ENCODE data around the gene DOCK9.

Gene DOCK9

GRCh38 chr13:99005609-99006008 is 27.7 kb upstream of the DOCK9 start:
- no peak overlapping the region for H3K4me3 ChIP-seq (ENCODE audit: low read length)
- TF ChIP-seq ZNF274 (IDR thresholded peaks at IDR 0.05; ENCODE audit: low read depth, low read length), result no peak

GRCh38 chr13:99004978-99005377 is 27.1 kb upstream of the DOCK9 start:
- H3K4me3 ChIP-seq (ENCODE audit: low read length), result no peak overlapping the region
- no peak for TF ChIP-seq ZNF274 (IDR thresholded peaks at IDR 0.05; ENCODE audit: low read depth, low read length)

- H3K4me3 ChIP-seq (ENCODE audit: low read length), result no peak overlapping the region
- no peak for TF ChIP-seq ZNF274 (IDR thresholded peaks at IDR 0.05; ENCODE audit: low read depth, low read length)
Observed at GRCh38 chr13:99003851-99004471, 26.1 kb upstream of the DOCK9 start.

- no peak for TF ChIP-seq ZNF274 (IDR thresholded peaks at IDR 0.05; ENCODE audit: low read depth, low read length)
- H3K4me3 ChIP-seq (ENCODE audit: low read length), result no peak overlapping the region
Observed at GRCh38 chr13:99003186-99003585, 25.3 kb upstream of the DOCK9 start.

- H3K4me3 ChIP-seq (ENCODE audit: low read length), result no peak overlapping the region
- TF ChIP-seq ZNF274 (IDR thresholded peaks at IDR 0.05; ENCODE audit: low read depth, low read length), result no peak
Observed at GRCh38 chr13:99002172-99002710, 24.4 kb upstream of the DOCK9 start.

GRCh38 chr13:99000137-99000536 is 22.3 kb upstream of the DOCK9 start:
- TF ChIP-seq ZNF274 (IDR thresholded peaks at IDR 0.05; ENCODE audit: low read depth, low read length), result no peak
- H3K4me3 ChIP-seq (ENCODE audit: low read length), result no peak overlapping the region

GRCh38 chr13:98999639-98999952 is 21.7 kb upstream of the DOCK9 start:
- H3K4me3 ChIP-seq (ENCODE audit: low read length), result no peak overlapping the region
- TF ChIP-seq ZNF274 (IDR thresholded peaks at IDR 0.05; ENCODE audit: low read depth, low read length), result no peak

- no peak for TF ChIP-seq ZNF274 (IDR thresholded peaks at IDR 0.05; ENCODE audit: low read depth, low read length)
- no peak overlapping the region for H3K4me3 ChIP-seq (ENCODE audit: low read length)
Observed at GRCh38 chr13:98998831-98999638, 21.2 kb upstream of the DOCK9 start.

GRCh38 chr13:98997738-98998641 is 20.1 kb upstream of the DOCK9 start:
- no peak overlapping the region for H3K4me3 ChIP-seq (ENCODE audit: low read length)
- TF ChIP-seq ZNF274 (IDR thresholded peaks at IDR 0.05; ENCODE audit: low read depth, low read length), result no peak

- no peak for TF ChIP-seq ZNF274 (IDR thresholded peaks at IDR 0.05; ENCODE audit: low read depth, low read length)
Observed at GRCh38 chr13:98997011-98997730, 19.3 kb upstream of the DOCK9 start.

GRCh38 chr13:98996046-98996445 is 18.2 kb upstream of the DOCK9 start:
- no peak for TF ChIP-seq ZNF274 (IDR thresholded peaks at IDR 0.05; ENCODE audit: low read depth, low read length)
- H3K4me3 ChIP-seq (ENCODE audit: low read length), result no peak overlapping the region

More at GRCh38 chr13:98997011-98997730, 19.3 kb upstream of the DOCK9 start:
- H3K4me3 ChIP-seq (ENCODE audit: low read length), result no peak overlapping the region

GRCh38 chr13:98994896-98995295 is 17.0 kb upstream of the DOCK9 start:
- TF ChIP-seq ZNF274 (IDR thresholded peaks at IDR 0.05; ENCODE audit: low read depth, low read length), result no peak
- H3K4me3 ChIP-seq (ENCODE audit: low read length), result no peak overlapping the region

- no peak for TF ChIP-seq ZNF274 (IDR thresholded peaks at IDR 0.05; ENCODE audit: low read depth, low read length)
- H3K4me3 ChIP-seq (ENCODE audit: low read length), result no peak overlapping the region
Observed at GRCh38 chr13:98994080-98994479, 16.2 kb upstream of the DOCK9 start.

- TF ChIP-seq ZNF274 (IDR thresholded peaks at IDR 0.05; ENCODE audit: low read depth, low read length), result no peak
Observed at GRCh38 chr13:98992355-98992754, 14.5 kb upstream of the DOCK9 start.

More at GRCh38 chr13:98992355-98992754, 14.5 kb upstream of the DOCK9 start:
- H3K4me3 ChIP-seq (ENCODE audit: low read length), result no peak overlapping the region

Measured in GM08714 (cell line).